Stimulated activated CD4-positive, alpha-beta T cell treated with anti-CD3 and anti-CD28 coated beads, Interleukin-4, amount 100 ng/mL, for 4 hours (primary cell): Measurements from ENCODE around the gene BOD1.

Experiments
- DNase-seq, 2 experiments: peaks; one replicate each; pipeline ENCODE4 v3.0.0-alpha.2; 2020

The BOD1 gene

DNA sequence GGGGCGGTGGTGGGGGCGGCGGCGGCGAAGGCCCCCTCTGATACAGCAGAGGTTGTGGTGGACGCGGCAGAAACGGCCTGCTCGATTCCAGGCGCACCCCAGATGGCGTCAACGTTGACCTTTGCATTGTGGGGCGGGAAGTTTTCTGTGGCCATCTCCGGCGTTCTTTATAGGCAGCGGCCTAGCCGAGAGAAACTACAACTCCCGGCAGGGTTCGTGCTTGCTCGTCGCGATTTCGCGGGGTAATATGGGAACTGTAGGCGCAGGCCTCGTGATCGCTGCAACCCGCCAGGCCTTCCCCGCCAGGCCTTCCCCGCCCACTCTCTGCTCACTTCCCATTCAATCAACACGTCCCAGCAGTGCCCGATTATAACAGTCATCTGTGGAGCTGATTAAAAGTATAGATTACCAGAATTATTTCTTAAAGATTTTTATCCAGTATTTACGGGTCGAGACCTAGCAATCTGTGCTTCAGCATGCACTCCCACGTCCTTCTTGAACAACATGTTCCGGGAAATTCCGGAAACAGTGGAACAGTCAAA lies at the start of gene BOD1:
Gene BOD1 (minus strand): TSS at position 74 of the 542 bp plus-strand sequence. CDS start 214 bp downstream, outside the sequence.
- peak; percentile 86 to 96 for DNase-seq

GRCh38 chr5:173665326-173665725 lies 48.9 kb upstream of the BOD1 start:
- no peak for DNase-seq

DNA sequence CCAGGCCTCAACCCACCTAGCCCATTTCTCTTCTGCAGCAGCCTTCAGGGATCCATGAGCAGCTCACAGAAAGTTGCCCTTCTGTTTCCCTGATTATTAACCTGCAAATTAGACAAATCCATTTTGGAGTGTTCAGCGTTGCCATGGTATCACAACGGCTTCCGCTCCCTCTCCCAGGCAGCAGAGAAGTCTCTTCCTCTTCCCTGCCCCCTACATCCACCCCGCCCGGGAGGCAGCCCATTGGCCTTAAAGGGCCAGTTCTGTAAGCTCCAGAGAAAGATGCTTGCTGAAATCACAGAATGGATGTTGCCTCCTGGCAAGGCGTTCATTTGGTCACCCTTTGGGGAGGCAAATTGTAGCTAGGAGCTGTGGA lies 47.7 kb upstream of the BOD1 start:
- no peak for DNase-seq

GRCh38 chr5:173663352-173664153 lies 47.1 kb upstream of the BOD1 start:
- DNase-seq, result no peak

- no peak for DNase-seq
Measured at GRCh38 chr5:173662581-173663351, 46.3 kb upstream of the BOD1 start.

GRCh38 chr5:173660481-173661280 lies 44.2 kb upstream of the BOD1 start:
- no peak for DNase-seq

GRCh38 chr5:173659423-173659822 lies 43.0 kb upstream of the BOD1 start:
- DNase-seq, result no peak

DNA sequence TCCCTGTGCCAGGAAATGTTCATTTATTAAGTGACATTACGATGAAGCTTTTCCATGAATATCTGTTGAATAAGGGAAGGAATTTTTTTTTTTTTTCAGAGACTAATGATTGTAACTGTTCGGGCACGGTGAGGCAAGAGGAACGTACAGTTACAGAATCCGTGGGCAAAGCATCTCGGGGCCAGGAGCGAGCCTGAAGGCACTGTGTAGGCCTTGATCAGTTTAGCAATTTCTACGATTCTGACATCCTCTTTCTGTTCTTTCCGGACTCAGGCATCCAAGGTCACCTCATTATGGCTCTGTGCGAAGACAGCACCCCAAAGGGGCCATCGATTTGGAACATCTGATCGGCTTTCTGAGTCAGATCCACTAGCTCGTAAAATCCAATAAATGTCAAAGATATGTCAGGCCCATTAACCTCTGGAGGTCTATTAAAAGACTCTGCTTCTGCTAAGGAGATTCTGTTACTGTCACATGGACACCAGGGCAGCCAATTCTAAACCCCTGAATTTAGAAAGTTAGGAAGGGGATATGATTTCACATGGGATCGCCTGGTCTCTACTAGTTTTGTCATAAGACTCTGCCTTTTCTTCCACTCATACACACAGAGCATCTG lies 41.4 kb upstream of the BOD1 start:
- no peak for DNase-seq

DNA sequence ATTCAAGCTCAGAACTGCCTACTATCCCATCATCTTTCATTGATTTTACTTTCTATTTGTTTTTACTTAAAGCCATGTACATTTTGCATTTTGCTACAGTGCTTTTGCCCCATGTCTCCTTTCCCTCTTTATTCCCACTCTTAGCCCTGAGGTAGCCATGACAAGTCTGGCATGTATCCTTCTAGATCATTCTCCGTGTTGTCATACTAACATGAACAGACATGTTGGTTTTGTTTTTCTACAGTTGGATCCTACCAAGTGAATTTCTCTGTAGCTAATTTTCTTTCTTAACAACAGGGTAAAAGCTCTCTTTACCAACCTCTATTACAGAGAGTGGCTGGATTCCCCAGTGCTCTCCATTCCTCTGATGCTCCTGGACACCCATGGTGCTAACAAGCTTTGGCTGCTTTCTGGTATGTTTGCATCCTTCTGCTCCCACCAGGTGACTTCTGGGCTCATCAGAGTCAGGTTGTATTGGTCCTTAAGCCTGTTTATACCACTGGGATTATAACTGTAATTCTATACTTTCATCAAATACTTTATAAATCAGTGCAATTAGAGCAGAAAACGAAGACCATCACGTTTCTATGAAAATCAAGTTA lies 38.8 kb upstream of the BOD1 start:
- DNase-seq, result no peak

DNA sequence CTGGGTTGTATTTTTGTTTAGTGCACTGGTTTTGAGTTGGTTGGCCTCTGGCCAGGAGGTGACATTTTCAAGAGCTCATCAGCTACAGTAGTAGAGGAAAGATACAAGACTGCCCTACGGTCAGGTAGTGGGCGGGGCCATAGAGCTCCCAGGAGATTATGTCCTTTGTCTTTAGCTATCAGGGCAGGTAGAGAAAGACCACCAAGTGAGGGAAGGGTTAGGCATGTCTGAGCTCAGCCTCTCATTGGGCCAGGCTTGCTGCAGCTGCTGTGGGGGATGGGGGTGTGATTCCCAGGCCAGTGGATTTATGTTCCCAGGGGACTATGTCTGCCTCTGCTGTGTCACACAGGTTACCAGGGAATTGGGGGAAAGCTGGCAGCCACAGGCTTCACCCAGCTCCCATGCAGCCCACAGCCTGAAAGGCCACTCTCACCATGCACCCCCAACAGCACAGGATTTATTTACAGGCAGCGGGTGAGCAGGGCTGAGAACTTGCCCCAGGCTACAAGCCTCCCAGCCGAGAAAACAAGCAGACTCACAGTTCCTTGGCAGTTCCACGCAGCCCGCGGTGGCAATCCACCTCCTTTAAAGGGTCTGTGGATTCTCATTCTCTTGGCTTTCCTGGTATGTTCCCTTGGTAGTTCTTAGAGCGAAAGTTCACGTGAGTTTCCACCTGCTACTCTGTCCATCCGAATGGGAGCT lies 37.5 kb upstream of the BOD1 start:
- no peak for DNase-seq

GRCh38 chr5:173648308-173648866 lies 31.9 kb upstream of the BOD1 start:
- DNase-seq, result no peak

GRCh38 chr5:173646692-173647091 lies 30.2 kb upstream of the BOD1 start:
- DNase-seq, result no peak

DNA sequence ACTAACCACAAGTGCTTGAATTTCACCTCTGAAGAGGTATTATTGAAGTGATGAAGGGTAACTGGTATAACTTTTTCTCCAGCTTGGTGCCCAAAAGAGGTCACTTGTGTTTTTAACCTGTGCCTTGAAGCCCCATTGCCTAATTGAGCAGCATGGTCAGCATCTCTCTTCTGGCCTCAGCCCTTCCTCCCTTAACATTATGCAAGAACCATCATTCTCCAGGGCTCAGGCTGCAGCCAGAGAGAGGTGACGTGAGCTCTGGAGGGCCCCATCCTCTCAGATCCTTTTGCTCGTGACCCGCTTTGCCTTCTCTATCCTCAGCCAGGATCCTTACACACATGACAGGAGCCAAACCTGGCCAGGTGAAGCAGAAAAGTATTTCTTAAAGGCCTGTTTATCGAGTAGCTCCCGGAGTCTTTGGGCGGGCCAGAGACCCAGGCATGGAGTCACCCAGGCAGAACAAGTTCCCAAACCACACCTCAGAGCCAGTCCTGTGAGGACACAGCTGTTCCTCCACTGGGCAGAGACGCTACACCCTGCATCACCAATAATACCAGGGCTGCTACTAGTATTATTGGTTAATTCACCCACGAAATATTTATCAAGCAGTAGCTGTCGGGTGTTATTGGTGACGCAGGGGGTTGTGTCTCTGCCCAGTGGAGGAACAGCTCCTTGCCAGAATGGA lies 29.6 kb upstream of the BOD1 start:
- no peak for DNase-seq

DNA sequence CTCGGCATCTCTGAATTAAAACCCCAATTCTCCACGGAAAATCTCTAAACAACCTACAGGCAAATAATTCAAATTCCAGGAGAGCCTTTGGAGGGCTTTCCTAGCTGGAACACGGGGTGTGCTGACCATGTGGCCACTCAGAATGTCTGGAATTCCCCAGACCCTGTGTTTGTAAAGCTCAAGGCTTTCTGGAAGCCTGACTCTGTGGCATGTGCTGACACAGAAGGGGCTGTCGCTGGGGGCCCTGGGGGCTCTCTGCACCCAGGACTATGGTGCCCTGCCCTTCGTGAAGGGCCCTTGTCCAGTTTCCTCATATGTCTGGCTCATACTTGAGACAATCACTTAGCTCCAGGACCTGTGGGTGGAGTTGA lies 29.0 kb upstream of the BOD1 start:
- no peak for DNase-seq

GRCh38 chr5:173644673-173645436 lies 28.4 kb upstream of the BOD1 start:
- DNase-seq, result no peak

GRCh38 chr5:173643964-173644363 lies 27.5 kb upstream of the BOD1 start:
- no peak for DNase-seq

GRCh38 chr5:173642895-173643481 lies 26.5 kb upstream of the BOD1 start:
- DNase-seq, result no peak

- no peak for DNase-seq
Measured at GRCh38 chr5:173642191-173642816, 25.9 kb upstream of the BOD1 start.
